NK-92 (cell line): ENCODE data around the gene SNAP25.

ENCODE experiments used
- DNase-seq: peaks from one replicate; lab custom pipeline; 2025; ENCODE audit not compliant: unreplicated experiment; lab: John Stamatoyannopoulos, UW

The SNAP25 gene

DNA sequence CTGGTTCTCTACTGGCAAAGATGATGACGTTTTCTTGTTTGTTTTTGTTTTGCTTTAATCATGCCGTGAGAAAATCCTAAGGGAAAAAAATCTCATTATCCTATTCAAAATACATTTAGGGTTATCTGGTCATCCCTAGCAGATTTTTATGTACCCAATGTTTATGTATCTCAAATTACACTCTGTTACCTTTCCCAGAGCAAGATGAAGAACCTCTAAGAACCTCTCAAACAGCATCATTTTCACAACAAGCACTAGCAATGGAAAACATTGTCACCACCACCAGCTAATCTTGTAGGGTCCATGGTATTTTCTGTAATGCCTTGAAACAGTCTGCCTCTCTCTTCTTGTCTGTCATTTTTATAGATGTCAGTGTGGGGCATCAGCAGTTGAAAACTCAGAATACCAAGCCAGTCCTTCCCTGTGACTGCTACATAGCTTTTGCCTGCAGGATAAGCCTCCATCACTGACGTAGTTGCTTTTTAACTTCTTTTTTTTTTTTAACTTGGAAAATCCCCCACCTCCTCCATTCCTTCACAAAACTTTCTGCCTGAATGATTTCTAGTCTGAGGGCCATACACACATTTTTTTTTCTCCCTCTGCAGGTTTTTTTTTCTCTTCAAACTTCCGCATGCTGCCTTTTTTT lies 2.4 kb upstream of the SNAP25 start:
- no peak for DNase-seq

DNA sequence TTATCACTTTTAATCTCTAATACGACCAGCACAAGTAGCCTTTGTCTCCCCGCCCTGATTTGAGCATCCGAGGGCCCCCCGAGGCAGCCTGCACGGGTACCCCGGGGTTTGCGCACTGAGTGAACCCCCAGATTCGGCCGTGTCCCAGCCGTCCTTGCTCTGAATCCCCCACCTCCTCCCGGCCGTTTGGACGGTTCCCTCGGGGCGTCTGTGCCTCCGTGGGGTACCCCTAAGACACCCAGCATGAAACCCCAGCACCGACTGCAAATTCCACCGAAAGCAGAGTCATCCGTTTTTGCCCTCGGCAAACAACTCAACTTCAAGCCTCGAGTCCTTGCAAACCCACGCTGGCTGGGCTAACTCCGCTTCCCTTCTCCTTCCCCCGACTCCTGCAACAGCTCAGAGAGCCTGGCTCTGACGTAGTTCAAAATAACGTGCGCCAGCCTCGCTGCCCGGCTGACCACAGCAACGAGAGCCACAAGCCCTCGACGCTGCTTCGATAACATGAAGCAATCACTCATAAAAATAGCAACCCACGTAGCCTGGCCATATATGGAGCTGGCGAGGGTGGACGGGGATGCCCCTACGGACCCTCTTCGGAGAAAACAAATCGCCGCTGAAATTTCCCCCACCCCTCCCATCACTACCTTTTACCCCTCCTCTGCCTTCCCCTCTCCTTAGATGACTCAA lies 764 bp upstream of the SNAP25 start:
- no peak for DNase-seq

DNA sequence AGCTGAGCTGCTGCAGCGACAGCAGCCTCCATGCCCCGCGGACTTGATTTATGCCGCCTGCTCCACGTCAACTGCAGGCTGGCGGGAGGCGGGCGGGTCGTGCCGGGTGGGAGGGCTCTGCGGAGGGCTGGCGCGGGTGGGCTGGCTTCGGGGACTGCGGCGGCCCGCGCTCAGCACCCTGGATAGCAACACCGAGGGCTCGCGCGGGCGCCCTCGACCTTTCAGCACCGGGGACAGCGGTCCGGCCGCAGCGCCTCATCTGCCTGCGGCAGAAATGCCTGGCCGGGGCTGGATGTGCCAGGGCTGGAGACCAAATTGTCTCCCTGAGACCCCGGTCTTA lies 792 bp downstream of the SNAP25 start:
- no peak for DNase-seq

DNA sequence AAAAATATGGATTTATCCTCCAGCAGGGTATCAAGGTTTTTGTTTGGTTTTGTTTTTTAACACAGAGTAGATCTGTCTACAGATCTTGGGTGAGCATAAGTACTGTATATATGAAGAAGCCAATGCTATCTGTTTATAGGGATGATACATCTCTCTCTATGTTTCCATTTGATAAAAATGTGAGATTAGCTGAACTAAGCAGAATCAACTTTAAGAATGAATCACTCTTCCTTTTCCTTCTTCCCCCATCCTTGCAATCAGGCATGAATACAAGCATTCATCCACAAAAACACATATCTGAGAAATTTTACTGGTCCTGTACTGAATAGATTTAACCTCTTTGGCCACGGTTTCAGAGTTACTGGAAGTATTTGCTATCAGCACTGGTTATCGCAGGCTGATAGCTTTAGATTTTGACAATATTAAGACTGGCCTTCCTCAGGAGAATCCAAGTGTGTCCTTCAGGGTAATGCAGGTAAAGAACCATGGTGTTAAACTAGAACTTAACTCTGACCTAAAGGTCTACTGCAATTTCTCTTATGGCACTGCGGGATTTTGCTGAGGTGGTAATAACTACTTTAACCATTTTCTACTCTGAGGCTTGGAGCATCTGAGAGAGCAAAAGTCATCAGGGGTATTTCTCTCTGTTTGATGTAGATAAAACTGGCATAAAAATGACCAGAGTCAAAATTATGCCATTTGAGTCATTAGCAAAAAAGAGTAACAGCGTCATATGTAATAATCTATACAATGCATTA lies 1.5 kb downstream of the SNAP25 start:
- no peak for DNase-seq

- no peak for DNase-seq
Observed at GRCh38 chr20:10221021-10221420, 2.4 kb downstream of the SNAP25 start.

GRCh38 chr20:10225439-10226060 lies 6.9 kb downstream of the SNAP25 start:
- no peak for DNase-seq

DNA sequence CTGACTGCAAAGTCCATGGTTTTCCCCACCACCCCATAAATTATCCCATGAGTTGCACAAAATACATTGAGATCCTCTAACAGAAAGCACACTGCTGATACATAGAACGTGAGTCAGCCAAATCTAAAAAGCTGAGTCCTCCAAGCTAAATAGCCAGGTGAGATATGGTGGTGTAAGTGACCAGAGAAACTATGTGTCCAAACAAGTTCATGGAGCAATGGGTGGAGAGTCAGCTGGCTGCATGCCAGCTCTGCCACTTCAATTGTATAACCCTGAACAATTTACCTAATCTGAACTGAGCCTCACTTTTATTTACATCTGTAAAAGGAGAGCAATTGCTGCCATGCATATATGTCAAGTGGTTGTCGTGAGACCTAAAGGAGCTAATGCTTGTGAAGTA lies 9.7 kb downstream of the SNAP25 start:
- no peak for DNase-seq

DNA sequence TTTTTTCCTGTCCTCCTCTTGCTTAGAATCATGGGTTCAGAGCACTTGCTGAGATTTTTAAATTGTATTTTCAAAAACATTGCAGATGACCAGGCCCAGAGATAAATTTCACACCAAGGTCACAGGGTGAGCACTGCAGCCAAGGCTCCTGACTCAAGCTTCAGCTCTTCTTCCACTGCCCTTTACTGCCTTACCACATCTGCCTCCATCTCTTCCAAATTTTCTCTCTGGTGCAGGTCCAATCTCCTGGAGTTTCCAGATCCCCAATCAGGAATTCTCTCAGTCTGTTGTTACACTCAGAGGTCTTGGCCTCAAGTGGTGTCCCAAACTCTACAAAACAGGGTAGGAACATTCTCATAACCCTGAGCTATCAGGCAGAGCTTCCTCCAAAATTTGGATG lies 12.7 kb downstream of the SNAP25 start:
- DNase-seq: no peak

GRCh38 chr20:10236540-10237533 lies 18.2 kb downstream of the SNAP25 start:
- no peak for DNase-seq

- DNase-seq: no peak
Observed at GRCh38 chr20:10239954-10240353, 21.3 kb downstream of the SNAP25 start.

- DNase-seq: no peak
Observed at GRCh38 chr20:10240655-10241054, 22.0 kb downstream of the SNAP25 start.

GRCh38 chr20:10242166-10242565 lies 23.5 kb downstream of the SNAP25 start:
- DNase-seq: no peak

- DNase-seq: no peak
Observed at GRCh38 chr20:10247440-10247839, 28.8 kb downstream of the SNAP25 start.

GRCh38 chr20:10249048-10249770 lies 30.6 kb downstream of the SNAP25 start:
- DNase-seq: no peak

GRCh38 chr20:10249822-10250221 lies 31.2 kb downstream of the SNAP25 start:
- DNase-seq: no peak

- no peak for DNase-seq
Observed at GRCh38 chr20:10250902-10251301, 32.3 kb downstream of the SNAP25 start.

DNA sequence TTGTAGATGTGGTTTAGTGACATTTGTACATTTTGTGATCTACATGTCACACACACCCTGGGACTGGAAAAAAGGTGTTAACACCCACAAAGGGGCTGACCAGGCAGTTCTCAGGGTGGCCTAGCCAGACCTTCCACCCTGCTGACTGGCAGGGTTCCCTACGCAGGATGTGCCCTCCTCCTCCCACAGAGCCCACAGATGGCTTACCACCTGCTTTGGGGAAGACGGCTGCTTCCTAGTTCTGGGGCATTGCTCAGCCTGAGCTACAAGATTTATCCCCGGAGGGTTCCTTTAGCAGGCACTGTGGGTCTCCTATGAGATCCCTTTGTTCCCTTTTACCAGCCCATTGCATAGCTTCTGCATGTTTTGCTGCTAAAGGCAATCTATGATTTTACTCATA lies 35.1 kb downstream of the SNAP25 start:
- DNase-seq: no peak

DNA sequence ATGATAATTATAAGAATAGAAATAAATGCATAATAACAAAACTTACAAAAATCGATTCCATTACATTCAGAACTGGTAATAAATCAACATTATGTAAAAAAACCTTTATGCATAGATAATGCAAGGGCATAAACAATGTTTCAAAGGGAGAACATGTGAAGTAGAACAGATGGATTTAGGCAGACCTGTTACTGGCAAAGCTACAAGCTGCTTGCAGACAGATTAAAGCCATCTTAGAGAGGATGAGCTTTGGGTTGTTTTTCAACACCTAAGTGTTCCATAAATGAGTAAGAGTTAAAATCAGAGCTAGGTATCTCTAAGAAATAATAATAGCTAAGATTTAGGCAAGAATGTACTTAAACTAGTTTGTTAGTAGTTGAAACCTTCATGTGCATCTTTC lies 37.2 kb downstream of the SNAP25 start:
- no peak for DNase-seq

GRCh38 chr20:10259166-10259565 lies 40.5 kb downstream of the SNAP25 start:
- DNase-seq: no peak

DNA sequence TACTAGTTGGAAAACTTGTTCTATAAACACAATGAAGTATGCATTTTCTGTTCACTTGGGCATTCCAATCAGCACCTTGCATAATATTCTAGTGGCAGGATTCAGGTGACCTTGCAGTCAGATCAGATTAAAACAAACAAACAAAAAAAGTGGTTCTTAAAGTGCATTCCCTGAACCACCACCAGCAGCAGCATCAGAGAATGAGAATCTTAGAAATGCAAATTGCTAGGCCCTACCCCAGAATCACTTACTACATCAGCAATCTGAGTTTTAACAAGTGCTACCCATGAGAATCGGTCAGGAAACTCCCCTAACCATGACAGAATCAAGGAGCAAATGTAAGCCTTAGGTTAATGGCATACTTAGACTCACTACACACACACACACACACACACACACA lies 41.7 kb downstream of the SNAP25 start:
- DNase-seq: no peak
